HL-60 (cell line): Measurements from ENCODE around the gene ARRDC4.

ENCODE experiments used
- DNase-seq, 2 experiments: peaks; one replicate each; pipeline ENCODE4 v3.0.0-alpha.2; 2010 to 2020; ENCODE audit warnings: low read depth in 1 of 2, low spot score in 1 of 2
- H3K27ac ChIP-seq: fragments of 250-450 bp; sonication (Bioruptor Pico); replicated peaks from 2 replicates; pipeline ENCODE4 v1.5.1; 2020; ENCODE audit warnings: mild to moderate bottlenecking, moderate library complexity
- H3K27me3 ChIP-seq: fragments of 250-450 bp; sonication (Bioruptor Pico); 2 replicates; pipeline ENCODE4 v1.5.1; 2021; ENCODE audit warnings: mild to moderate bottlenecking, moderate library complexity; ENCODE audit not compliant: insufficient read depth, poor library complexity, severe bottlenecking
- H3K4me3 ChIP-seq: replicated peaks from 2 replicates; pipeline ENCODE4 v1.5.1; 2011; ENCODE audit warnings: mild to moderate bottlenecking, control low read depth, low read length; ENCODE audit not compliant: insufficient read depth
- GABPA ChIP-seq: IDR thresholded peaks from 2 replicates; pipeline ENCODE4 v1.6.1; 2012; ENCODE audit warnings: low read depth
- POLR2AphosphoS5 ChIP-seq: IDR thresholded peaks from 2 replicates; pipeline ENCODE4 v1.6.1; 2012; ENCODE audit warnings: low read depth
- REST ChIP-seq: IDR thresholded peaks from 2 replicates; pipeline ENCODE4 v1.6.1; 2012; ENCODE audit warnings: low read depth; ENCODE audit not compliant: insufficient replicate concordance
- SPI1 ChIP-seq: IDR thresholded peaks from 2 replicates; pipeline ENCODE4 v1.6.1; 2012; ENCODE audit warnings: low read depth, mild to moderate bottlenecking, borderline replicate concordance
- TF ChIP-seq, protein P1 (sequence below): IDR thresholded peaks from one replicate; pipeline ENCODE4 v1.5.1; 2011; ENCODE audit warnings: low read length, control low read depth, inconsistent platforms; ENCODE audit not compliant: insufficient read depth

The ARRDC4 gene

GRCh38 chr15:97991972-97992541 lies 31.6 kb downstream of the ARRDC4 start:
- TF ChIP-seq REST (no peak), GABPA (no peak), SPI1 (no peak), POLR2AphosphoS5 (no peak)
- TF ChIP-seq, protein P1, sequence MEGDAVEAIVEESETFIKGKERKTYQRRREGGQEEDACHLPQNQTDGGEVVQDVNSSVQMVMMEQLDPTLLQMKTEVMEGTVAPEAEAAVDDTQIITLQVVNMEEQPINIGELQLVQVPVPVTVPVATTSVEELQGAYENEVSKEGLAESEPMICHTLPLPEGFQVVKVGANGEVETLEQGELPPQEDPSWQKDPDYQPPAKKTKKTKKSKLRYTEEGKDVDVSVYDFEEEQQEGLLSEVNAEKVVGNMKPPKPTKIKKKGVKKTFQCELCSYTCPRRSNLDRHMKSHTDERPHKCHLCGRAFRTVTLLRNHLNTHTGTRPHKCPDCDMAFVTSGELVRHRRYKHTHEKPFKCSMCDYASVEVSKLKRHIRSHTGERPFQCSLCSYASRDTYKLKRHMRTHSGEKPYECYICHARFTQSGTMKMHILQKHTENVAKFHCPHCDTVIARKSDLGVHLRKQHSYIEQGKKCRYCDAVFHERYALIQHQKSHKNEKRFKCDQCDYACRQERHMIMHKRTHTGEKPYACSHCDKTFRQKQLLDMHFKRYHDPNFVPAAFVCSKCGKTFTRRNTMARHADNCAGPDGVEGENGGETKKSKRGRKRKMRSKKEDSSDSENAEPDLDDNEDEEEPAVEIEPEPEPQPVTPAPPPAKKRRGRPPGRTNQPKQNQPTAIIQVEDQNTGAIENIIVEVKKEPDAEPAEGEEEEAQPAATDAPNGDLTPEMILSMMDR = no peak
- no peak for DNase-seq
- no peaks in the 10 kb centered on the region for H3K27me3 ChIP-seq
- no peak overlapping the region for H3K27ac ChIP-seq
- no peak overlapping the region for H3K4me3 ChIP-seq

DNA sequence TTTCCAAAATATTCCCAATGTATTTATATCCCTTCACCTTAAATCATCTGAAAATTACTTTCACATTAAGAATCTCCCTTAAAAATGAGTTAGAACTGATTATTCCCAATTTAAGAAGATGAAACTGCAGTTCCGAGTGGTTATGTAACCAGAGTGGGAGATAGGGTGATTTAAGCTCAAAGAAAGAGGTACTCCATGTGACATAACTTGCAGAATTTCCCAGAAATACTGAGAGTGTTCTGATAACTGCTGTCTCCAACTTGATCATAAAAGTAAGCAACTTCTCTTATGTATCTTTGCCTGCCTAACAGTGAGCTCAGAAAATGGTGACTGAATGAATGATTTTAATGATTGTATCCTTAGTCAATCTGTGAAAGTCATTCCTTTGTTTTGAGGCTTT lies 32.3 kb downstream of the ARRDC4 start:
- TF ChIP-seq GABPA (no peak), REST (no peak), SPI1 (no peak), POLR2AphosphoS5 (no peak)
- TF ChIP-seq, protein P1 = no peak
- no peak for DNase-seq
- H3K27ac ChIP-seq = no peak overlapping the region

GRCh38 chr15:97993310-97993738 lies 32.8 kb downstream of the ARRDC4 start:
- no peak for DNase-seq
- no peak for TF ChIP-seq POLR2AphosphoS5
- TF ChIP-seq, protein P1 = no peak

More for the DNA sequence above, 32.3 kb downstream of the ARRDC4 start:
- no peaks in the 10 kb centered on the region for H3K27me3 ChIP-seq
- H3K4me3 ChIP-seq = no peak overlapping the region

GRCh38 chr15:97994236-97994635 lies 33.7 kb downstream of the ARRDC4 start:
- Histone ChIP-seq H3K27ac (no peak overlapping the region), H3K27me3 (no peaks in the 10 kb centered on the region), H3K4me3 (no peak overlapping the region)
- TF ChIP-seq POLR2AphosphoS5 (no peak), SPI1 (no peak), GABPA (no peak), REST (no peak)
- TF ChIP-seq, protein P1 = no peak
- DNase-seq = no peak

More at GRCh38 chr15:97993310-97993738, 32.8 kb downstream of the ARRDC4 start:
- no peak overlapping the region for H3K4me3 ChIP-seq
- H3K27ac ChIP-seq = no peak overlapping the region
- H3K27me3 ChIP-seq = no peaks in the 10 kb centered on the region
